ENCODE results near the gene PRODH2. TPM values are rescaled to one million over a fixed set of nuclear protein-coding genes. Genes with fewer than 3 reads are reported as not detected.

Gene PRODH2
- total RNA-seq, 1 experiment from 2014 or later: not detected

GRCh38 chr19:35824150-35824549 is 11.5 kb upstream of the PRODH2 start:
- no peak for DNase-seq (ENCODE audit: low spot score)
- no TSS peak for BruUV-seq (replicated peaks)
- no peaks in the 10 kb centered on the region for H3K9me3 ChIP-seq (ENCODE audit: low read depth, low read length, poor library complexity, severe bottlenecking)
- no peaks in the 10 kb centered on the region for H3K36me3 ChIP-seq (ENCODE audit: insufficient read depth, low read length, poor library complexity, severe bottlenecking)
- no peak overlapping the region for H3K27ac ChIP-seq (ENCODE audit: low read depth, low read length, poor library complexity, severe bottlenecking)
- intact Hi-C loops (cut with micrococcal nuclease; ENCODE audit: unreplicated experiment): loop anchor here (5.0 kb wide), 1 partner anchor 132 kb away; no protein-coding TSS in a partner anchor
- TF ChIP-seq, protein P1, sequence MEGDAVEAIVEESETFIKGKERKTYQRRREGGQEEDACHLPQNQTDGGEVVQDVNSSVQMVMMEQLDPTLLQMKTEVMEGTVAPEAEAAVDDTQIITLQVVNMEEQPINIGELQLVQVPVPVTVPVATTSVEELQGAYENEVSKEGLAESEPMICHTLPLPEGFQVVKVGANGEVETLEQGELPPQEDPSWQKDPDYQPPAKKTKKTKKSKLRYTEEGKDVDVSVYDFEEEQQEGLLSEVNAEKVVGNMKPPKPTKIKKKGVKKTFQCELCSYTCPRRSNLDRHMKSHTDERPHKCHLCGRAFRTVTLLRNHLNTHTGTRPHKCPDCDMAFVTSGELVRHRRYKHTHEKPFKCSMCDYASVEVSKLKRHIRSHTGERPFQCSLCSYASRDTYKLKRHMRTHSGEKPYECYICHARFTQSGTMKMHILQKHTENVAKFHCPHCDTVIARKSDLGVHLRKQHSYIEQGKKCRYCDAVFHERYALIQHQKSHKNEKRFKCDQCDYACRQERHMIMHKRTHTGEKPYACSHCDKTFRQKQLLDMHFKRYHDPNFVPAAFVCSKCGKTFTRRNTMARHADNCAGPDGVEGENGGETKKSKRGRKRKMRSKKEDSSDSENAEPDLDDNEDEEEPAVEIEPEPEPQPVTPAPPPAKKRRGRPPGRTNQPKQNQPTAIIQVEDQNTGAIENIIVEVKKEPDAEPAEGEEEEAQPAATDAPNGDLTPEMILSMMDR (conservative IDR thresholded peaks at IDR 0.05; ENCODE audit: low read depth, low read length): no peak
- no peak for TF ChIP-seq EZH2 (IDR thresholded peaks at IDR 0.05; ENCODE audit: borderline replicate concordance, low read depth, low read length, poor library complexity, severe bottlenecking)
- H3K4me1 ChIP-seq (ENCODE audit: insufficient read depth, low read length, poor library complexity, severe bottlenecking): no peaks in the 10 kb centered on the region
- ChIA-PET POLR2A (ENCODE audit: low non-redundant PET) (no interaction called here), CTCF (no interaction called here)
- H3K27me3 ChIP-seq (replicated peaks; ENCODE audit: insufficient read depth, low read depth, low read length, poor library complexity): peaks cover 19% of the 10 kb centered on the region
- H3K4me3 ChIP-seq (ENCODE audit: low read depth, low read length, poor library complexity, severe bottlenecking): no peak overlapping the region

DNA sequence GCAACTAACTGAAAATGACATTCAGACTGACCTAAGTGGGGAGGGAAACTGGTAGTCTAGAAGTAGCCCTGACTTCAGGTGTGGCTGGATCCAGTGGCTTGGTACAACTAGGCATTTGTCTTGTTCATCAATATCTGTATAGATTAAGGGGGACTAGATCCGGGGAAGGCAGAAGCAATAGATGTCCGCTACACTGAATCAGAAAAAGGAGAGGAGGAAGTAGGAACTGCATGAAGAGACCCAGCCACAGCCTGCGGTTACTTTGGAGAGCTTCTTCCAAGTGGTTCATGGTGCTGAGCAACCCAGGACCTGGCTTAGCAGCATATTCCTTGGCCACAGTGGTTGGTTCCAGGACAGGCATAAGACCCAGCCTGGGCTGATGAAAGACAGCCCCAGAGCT is 9.9 kb upstream of the PRODH2 start:
- H3K4me3 ChIP-seq (ENCODE audit: low read depth, low read length, poor library complexity, severe bottlenecking): no peak overlapping the region
- no TSS peak for BruUV-seq (replicated peaks)
- intact Hi-C loops (cut with micrococcal nuclease; ENCODE audit: unreplicated experiment): loop anchor here (5.0 kb wide), 1 partner anchor 130 kb away; no protein-coding TSS in a partner anchor
- no peaks in the 10 kb centered on the region for H3K9me3 ChIP-seq (ENCODE audit: low read depth, low read length, poor library complexity, severe bottlenecking)
- CTCF ChIA-PET: no interaction called here
- peaks cover 23% of the 10 kb centered on the region for H3K27me3 ChIP-seq (replicated peaks; ENCODE audit: insufficient read depth, low read depth, low read length, poor library complexity)
- DNase-seq (ENCODE audit: low spot score): no peak
- TF ChIP-seq, protein P1 (conservative IDR thresholded peaks at IDR 0.05; ENCODE audit: low read depth, low read length): no peak
- POLR2A ChIA-PET (ENCODE audit: low non-redundant PET): no interaction called here
- H3K36me3 ChIP-seq (ENCODE audit: insufficient read depth, low read length, poor library complexity, severe bottlenecking): no peaks in the 10 kb centered on the region
- H3K4me1 ChIP-seq (ENCODE audit: insufficient read depth, low read length, poor library complexity, severe bottlenecking): no peaks in the 10 kb centered on the region
- H3K27ac ChIP-seq (ENCODE audit: low read depth, low read length, poor library complexity, severe bottlenecking): no peak overlapping the region

DNA sequence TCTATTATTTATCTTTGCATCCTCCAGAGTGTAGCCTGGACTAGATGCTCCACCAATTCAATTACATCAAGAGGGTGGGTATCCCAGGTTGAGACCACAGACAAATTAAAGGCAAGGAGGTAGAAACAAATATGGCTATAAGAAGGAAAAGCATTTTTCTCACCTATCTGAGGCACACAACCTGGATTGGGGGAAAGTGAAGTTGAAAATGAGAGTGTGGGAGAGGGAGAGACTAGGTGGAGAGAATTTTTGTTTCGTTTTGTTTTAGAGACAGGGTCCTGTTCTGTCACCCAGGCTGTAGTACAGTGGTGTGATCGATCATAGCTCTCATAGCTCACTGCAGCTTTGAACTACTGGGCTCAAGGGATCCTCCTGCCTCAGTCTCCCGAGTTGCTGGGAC is 5.8 kb upstream of the PRODH2 start:
- intact Hi-C loops (cut with micrococcal nuclease; ENCODE audit: unreplicated experiment): no loop called here
- TF ChIP-seq, protein P1 (conservative IDR thresholded peaks at IDR 0.05; ENCODE audit: low read depth, low read length): no peak
- TF ChIP-seq EZH2 (IDR thresholded peaks at IDR 0.05; ENCODE audit: borderline replicate concordance, low read depth, low read length, poor library complexity, severe bottlenecking): no peak
- Histone ChIP-seq H3K9me3 (ENCODE audit: low read depth, low read length, poor library complexity, severe bottlenecking) (no peaks in the 10 kb centered on the region), H3K27ac (ENCODE audit: low read depth, low read length, poor library complexity, severe bottlenecking) (no peak overlapping the region), H3K27me3 (replicated peaks; ENCODE audit: insufficient read depth, low read depth, low read length, poor library complexity) (peaks cover 4% of the 10 kb centered on the region), H3K36me3 (ENCODE audit: insufficient read depth, low read length, poor library complexity, severe bottlenecking) (no peaks in the 10 kb centered on the region), H3K4me3 (ENCODE audit: low read depth, low read length, poor library complexity, severe bottlenecking) (no peak overlapping the region), H3K4me1 (ENCODE audit: insufficient read depth, low read length, poor library complexity, severe bottlenecking) (no peaks in the 10 kb centered on the region)
- ChIA-PET CTCF (no interaction called here), POLR2A (ENCODE audit: low non-redundant PET) (no interaction called here)
- no TSS peak for BruUV-seq (replicated peaks)
- no peak for DNase-seq (ENCODE audit: low spot score)
